Measurements from ENCODE around the gene MARS2.
A peak's percentile ranks its signal among the peaks of the same experiment; 100 is the strongest.
"Not testable (repeated sequence)": the region's sequence is repeated elsewhere in the genome, so short reads cannot be mapped to it uniquely, and the experiment has no call there.

MARS2 gene

DNA sequence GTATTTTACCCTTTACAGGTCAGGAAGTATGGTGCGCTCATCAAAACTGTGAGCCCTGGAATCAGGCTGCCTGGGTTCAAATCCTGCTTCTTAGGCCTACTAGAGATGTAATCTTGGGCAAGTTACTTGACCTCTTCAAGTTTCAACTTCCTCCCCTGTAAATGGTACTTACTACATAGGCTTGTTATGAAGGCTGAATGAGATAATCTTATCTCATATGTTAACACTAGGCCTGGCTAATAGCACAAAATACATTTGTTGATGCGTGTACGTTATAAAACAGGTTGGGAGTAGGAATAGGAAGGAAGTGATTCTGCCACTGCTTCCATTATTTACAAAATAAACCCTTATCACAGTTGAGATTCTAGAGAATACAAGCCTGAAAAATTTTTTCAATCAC, 28.1 kb upstream of the MARS2 start:
- TF ChIP-seq, protein P1, sequence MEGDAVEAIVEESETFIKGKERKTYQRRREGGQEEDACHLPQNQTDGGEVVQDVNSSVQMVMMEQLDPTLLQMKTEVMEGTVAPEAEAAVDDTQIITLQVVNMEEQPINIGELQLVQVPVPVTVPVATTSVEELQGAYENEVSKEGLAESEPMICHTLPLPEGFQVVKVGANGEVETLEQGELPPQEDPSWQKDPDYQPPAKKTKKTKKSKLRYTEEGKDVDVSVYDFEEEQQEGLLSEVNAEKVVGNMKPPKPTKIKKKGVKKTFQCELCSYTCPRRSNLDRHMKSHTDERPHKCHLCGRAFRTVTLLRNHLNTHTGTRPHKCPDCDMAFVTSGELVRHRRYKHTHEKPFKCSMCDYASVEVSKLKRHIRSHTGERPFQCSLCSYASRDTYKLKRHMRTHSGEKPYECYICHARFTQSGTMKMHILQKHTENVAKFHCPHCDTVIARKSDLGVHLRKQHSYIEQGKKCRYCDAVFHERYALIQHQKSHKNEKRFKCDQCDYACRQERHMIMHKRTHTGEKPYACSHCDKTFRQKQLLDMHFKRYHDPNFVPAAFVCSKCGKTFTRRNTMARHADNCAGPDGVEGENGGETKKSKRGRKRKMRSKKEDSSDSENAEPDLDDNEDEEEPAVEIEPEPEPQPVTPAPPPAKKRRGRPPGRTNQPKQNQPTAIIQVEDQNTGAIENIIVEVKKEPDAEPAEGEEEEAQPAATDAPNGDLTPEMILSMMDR (IDR thresholded peaks at IDR 0.05; ENCODE audit: insufficient read depth, low read depth, low read length, missing control alignments), result no peak
- DNase-seq (ENCODE audit: low read depth), result no peak
- no peak overlapping the region for H3K4me3 ChIP-seq (ENCODE audit: low read depth, low read length)

DNA sequence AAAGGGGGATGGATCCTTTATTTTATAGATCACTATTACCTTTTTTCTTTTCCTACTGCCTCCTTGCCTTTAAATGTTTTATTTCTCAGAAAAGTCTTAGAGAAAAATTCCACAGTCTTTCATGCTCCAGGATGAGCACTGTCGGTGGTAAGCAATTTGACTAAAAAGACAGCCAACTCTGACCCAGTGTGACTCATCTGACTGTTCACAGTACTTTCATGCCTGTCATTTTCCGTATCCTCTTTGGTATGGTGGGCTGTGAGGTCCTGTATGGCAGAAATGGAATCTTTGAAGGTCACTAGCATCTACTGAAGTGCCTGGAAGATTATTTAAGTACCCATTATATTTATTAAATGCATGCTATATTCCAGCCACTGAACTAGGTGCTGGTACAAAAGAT, 27.7 kb upstream of the MARS2 start:
- no peak for DNase-seq (ENCODE audit: low read depth)
- TF ChIP-seq, protein P1 (IDR thresholded peaks at IDR 0.05; ENCODE audit: insufficient read depth, low read depth, low read length, missing control alignments), result no peak
- H3K4me3 ChIP-seq (ENCODE audit: low read depth, low read length), result no peak overlapping the region

DNA sequence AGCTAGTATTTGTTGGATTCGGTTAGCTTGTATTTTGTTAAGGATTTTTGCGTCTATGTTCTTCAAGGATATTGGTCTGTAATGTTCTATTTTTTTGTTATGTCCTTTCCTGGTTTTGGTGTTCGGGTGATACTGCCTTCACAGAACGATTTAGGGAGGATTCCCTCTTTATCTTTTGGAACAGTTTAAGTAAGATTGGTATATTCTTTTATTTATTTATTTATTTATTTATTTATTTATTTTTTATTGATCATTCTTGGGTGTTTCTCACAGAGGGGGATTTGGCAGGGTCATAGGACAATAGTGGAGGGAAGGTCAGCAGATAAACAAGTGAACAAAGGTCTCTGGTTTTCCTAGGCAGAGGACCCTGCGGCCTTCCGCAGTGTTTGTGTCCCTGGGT, 10.0 kb upstream of the MARS2 start:
- not testable (repeated sequence) for DNase-seq (ENCODE audit: low read depth); H3K4me3 ChIP-seq (ENCODE audit: low read depth, low read length)

DNA sequence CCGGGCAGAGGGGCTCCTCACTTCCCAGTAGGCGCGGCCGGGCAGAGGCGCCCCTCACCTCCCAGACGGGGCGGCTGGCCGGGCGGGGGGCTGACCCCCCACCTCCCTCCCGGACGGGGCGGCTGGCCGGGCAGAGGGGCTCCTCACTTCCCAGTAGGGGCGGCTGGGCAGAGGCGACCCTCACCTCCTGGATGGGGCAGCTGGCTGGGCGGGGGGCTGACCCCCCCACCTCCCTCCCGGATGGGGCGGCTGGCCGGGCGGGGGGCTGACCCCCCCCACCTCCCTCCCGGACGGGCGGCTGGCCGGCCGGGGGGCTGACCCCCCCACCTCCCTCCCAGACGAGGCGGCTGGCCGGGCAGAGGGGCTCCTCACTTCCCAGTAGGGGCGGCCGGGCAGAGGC, 9.2 kb upstream of the MARS2 start:
- not testable (repeated sequence) for H3K4me3 ChIP-seq (ENCODE audit: low read depth, low read length); DNase-seq (ENCODE audit: low read depth)

DNA sequence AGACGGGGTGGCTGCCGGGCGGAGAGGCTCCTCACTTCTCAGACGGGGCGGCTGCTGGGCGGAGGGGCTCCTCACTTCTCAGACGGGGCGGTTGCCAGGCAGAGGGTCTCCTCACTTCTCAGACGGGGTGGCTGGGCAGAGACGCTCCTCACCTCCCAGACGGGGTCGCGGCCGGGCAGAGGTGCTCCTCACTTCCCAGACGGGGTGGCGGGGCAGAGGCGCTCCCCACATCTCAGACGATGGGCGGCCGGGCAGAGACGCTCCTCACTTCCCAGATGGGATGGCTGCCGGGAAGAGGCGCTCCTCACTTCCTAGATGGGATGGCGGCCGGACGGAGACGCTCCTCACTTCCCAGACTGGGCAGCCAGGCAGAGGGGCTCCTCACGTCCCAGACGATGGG, 8.6 kb upstream of the MARS2 start:
- not testable (repeated sequence) for DNase-seq (ENCODE audit: low read depth); H3K4me3 ChIP-seq (ENCODE audit: low read depth, low read length)

DNA sequence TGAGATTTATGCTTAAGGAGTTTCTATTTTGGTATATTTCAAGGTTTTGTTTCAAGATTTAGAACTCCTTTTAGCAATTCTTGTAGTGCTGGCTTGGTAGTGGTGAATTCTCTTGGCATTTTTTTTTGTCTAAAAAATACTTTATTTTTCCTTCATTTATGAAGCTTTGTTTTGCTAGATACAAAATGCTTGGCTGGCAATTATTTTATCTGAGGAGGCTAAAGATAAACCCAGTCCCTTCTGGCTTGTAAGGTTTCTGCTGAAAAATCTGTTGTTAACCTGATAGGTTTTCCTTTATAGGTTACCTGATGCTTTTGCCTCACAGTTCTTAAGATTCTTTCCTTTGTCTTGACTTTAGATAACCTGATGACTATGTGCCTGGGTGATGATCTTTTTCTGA, 5.4 kb upstream of the MARS2 start:
- DNase-seq (ENCODE audit: low read depth); H3K4me3 ChIP-seq (ENCODE audit: low read depth, low read length): not testable (repeated sequence)

DNA sequence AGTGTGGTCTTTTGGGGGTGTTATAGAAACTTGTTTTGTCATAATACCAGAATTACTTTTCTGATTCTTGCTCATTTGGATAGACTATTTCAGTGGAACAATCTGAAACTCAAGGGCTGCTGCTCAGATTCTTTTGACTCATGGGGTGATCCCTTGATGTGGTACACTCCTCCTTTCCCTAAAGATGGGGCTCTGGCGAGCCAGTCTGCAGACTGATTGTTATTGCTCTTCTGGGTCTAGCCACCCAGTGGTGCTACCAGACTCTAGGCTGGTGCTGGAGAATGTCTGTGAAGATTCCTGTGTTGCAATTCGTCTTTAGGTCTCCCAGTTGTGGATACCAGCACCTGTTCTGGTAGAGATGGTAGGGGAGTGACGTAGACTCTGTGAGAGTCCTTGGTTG, 4.2 kb upstream of the MARS2 start:
- peak; percentile 30 for DNase-seq (ENCODE audit: low read depth)
- TF ChIP-seq, protein P1 (IDR thresholded peaks at IDR 0.05; ENCODE audit: insufficient read depth, low read depth, low read length, missing control alignments), result no peak
- no peak overlapping the region for H3K4me3 ChIP-seq (ENCODE audit: low read depth, low read length)

DNA sequence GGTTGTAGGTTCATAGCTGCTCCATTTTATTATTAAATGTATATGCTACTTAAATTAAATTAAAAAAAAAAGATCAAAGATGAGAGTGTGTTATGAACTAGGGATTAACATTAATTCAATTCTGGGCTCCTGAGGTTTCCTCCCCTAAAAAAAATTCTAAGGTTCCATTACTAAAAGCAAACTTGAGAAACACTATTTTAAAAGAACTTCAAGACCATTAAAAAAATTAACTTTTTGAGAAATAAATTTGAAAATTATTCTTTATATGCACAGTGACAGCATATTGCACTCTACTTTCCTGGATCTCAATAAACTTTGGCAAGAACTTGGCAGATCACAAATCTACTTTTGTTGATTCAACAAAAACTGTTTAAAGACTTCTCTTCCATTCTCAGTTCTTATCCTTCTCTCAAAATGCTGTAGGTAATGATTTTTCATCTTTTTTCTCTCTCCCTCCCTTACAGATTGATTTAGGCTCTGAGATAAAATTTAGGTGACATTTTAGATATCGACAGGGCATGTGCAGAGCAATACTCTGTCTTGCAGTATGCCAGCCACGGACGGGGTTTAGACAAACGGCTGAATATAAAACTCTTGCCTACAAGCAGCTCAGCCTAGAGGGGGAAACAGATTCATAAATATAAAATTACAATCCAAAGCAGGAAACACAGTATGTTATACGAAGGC, 592 bp upstream of the MARS2 start:
- peak overlapping the region; percentile 79 for H3K4me3 ChIP-seq (ENCODE audit: low read depth, low read length)
- TF ChIP-seq, protein P1 (IDR thresholded peaks at IDR 0.05; ENCODE audit: insufficient read depth, low read depth, low read length, missing control alignments), result no peak
- DNase-seq (ENCODE audit: low read depth), result no peak

DNA sequence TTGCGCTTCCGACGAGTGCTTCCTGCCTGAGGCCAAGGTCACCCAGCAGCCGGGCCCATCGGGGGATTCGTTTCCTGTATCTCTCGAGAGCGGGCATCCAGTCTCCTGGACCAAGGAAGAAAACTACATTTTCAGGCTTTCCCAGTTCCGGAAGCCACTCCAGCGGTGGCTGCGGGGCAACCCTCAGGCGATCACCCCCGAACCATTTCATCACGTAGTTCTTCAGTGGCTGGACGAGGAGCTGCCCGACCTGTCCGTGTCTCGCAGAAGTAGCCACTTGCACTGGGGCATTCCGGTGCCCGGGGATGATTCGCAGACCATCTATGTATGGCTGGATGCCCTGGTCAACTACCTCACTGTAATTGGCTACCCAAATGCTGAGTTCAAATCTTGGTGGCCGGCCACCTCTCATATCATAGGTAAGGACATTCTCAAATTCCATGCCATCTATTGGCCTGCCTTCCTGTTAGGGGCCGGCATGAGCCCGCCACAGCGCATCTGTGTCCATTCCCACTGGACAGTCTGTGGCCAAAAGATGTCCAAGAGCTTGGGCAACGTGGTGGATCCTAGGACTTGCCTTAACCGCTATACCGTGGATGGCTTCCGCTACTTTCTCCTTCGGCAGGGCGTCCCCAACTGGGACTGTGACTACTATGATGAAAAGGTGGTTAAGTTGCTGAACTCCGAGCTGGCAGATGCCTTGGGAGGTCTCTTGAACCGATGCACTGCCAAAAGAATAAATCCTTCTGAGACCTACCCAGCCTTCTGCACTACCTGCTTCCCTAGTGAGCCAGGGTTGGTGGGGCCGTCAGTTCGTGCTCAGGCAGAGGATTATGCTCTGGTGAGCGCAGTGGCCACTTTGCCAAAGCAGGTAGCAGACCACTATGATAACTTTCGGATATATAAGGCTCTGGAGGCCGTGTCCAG, 1.0 kb downstream of the MARS2 start:
- peak; percentile 72 for DNase-seq (ENCODE audit: low read depth)
- TF ChIP-seq, protein P1 (IDR thresholded peaks at IDR 0.05; ENCODE audit: insufficient read depth, low read depth, low read length, missing control alignments), result no peak
- H3K4me3 ChIP-seq (ENCODE audit: low read depth, low read length), result peak overlapping the region; percentile 83
